Liver (tissue), 3 donors: Measurements from ENCODE around the gene RBBP5.

Experiments
- GABPA ChIP-seq, 2 donors: IDR thresholded peaks in 1 of 2; conservative IDR thresholded peaks in 1 of 2; 2 replicates each; pipeline ENCODE4 v1.6.1; 2016; ENCODE audit warnings: antibody characterized with exemption in 2 of 2, mild to moderate bottlenecking in 1 of 2, moderate library complexity in 1 of 2
- RAD21 ChIP-seq, 2 donors: IDR thresholded peaks; 2 replicates each; pipeline ENCODE4 v1.6.1; 2016; ENCODE audit warnings: antibody characterized with exemption in 2 of 2, mild to moderate bottlenecking in 2 of 2
- RXRA ChIP-seq, 2 donors: IDR thresholded peaks; 2 replicates each; pipeline ENCODE4 v1.6.1; 2017 to 2018; ENCODE audit warnings: antibody characterized with exemption in 2 of 2, mild to moderate bottlenecking in 1 of 2
- YY1 ChIP-seq: IDR thresholded peaks from 2 replicates; pipeline ENCODE4 v1.6.1; 2016; ENCODE audit warnings: antibody characterized with exemption, mild to moderate bottlenecking
- TF ChIP-seq, protein P1 (sequence below): fragments of 150-350 bp; IDR thresholded peaks from 2 replicates; pipeline ENCODE4 v1.5.1; 2017; ENCODE audit warnings: improper control_type of control experiment, low read depth, low read length; ENCODE audit not compliant: missing input control
- TF ChIP-seq, protein P2 (sequence below): IDR thresholded peaks from 2 replicates; pipeline ENCODE4 v1.6.1; 2016; ENCODE audit warnings: antibody characterized with exemption
- TF ChIP-seq, protein P3 (sequence below): IDR thresholded peaks from 2 replicates; pipeline ENCODE4 v1.6.1; 2016; ENCODE audit warnings: antibody characterized with exemption
- donor health status: healthy.
- donor health status: healthy.

DNA sequence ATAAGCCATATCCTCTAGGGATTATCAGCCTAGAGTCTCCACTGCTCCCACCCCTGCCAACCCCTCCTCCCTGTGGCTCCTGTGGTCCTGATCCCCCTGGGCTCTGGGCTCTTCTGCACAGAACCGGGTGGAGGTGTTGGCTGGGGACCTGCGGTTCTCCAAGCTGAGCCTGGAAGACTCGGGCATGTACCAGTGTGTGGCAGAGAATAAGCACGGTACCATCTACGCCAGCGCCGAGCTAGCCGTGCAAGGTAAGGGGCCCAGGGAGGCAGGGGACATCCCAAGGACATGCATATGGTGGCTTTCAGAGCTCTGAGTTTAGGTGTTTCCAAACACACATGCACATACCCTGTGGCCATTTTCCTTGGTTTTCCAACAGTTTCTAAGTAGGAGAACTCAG, 59.5 kb downstream of the RBBP5 start:
- TF ChIP-seq, protein P1, sequence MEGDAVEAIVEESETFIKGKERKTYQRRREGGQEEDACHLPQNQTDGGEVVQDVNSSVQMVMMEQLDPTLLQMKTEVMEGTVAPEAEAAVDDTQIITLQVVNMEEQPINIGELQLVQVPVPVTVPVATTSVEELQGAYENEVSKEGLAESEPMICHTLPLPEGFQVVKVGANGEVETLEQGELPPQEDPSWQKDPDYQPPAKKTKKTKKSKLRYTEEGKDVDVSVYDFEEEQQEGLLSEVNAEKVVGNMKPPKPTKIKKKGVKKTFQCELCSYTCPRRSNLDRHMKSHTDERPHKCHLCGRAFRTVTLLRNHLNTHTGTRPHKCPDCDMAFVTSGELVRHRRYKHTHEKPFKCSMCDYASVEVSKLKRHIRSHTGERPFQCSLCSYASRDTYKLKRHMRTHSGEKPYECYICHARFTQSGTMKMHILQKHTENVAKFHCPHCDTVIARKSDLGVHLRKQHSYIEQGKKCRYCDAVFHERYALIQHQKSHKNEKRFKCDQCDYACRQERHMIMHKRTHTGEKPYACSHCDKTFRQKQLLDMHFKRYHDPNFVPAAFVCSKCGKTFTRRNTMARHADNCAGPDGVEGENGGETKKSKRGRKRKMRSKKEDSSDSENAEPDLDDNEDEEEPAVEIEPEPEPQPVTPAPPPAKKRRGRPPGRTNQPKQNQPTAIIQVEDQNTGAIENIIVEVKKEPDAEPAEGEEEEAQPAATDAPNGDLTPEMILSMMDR: no peak
- no peak for TF ChIP-seq GABPA (IDR thresholded peaks at IDR 0.05 in 1 of 2, conservative IDR thresholded peaks at IDR 0.05 in 1 of 2)
- TF ChIP-seq, protein P2, sequence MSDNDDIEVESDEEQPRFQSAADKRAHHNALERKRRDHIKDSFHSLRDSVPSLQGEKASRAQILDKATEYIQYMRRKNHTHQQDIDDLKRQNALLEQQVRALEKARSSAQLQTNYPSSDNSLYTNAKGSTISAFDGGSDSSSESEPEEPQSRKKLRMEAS: no peak
- TF ChIP-seq, protein P3, sequence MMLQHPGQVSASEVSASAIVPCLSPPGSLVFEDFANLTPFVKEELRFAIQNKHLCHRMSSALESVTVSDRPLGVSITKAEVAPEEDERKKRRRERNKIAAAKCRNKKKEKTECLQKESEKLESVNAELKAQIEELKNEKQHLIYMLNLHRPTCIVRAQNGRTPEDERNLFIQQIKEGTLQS: no peak
- no peak for TF ChIP-seq YY1
- no peak for TF ChIP-seq RXRA (IDR thresholded peaks at IDR 0.05)
- no peak for TF ChIP-seq RAD21 (IDR thresholded peaks at IDR 0.05)
